Right renal cortex interstitium (tissue), 3 donors: Measurements from ENCODE around the gene TTC7B. TPM values are rescaled to one million over a fixed set of nuclear protein-coding genes. Genes with fewer than 3 reads are reported as not detected.

ENCODE experiments used
- DNase-seq, 3 donors: peaks; one replicate each; pipeline ENCODE4 v3.0.0-alpha.2; 2013; ENCODE audit warnings: low read depth in 3 of 3, low spot score in 2 of 3
- polyA plus RNA-seq, 3 donors: library from polyadenylated mRNA; unstranded; fragments of 120-200 nt; gene quantifications; one replicate each; pipeline ENCODE4 v1.2.1, GENCODE V29; 2013; ENCODE audit not compliant: insufficient read length in 3 of 3

TTC7B gene
- polyA plus RNA-seq, 3 donors = 45.1 to 51.3 (median 45.2) TPM

- DNase-seq = no peak
These were observed 209.1 kb downstream of the TTC7B start for GRCh38 chr14:90607141-90607540.

GRCh38 chr14:90606434-90606833 lies 209.8 kb downstream of the TTC7B start:
- DNase-seq = no peak

DNA sequence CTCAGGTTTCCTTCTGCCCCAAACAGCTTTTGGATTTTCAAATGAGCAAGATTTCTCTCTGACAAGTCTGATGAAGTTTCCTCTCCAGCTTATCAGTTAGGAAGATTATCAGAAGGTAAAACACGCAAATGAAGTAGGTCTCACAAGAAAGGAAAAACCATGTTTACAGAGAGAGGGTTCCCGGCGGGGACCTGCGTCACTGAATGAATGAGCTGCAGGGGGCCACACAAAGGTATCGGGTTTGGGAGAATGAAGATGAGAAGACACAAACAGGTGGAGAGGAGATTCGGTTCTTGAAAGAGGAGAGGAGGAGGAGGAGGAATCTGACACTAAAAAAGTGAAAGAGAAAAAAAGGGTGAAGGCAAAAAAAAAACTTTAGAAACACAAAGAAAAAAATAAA lies 210.8 kb downstream of the TTC7B start:
- no peak for DNase-seq

- DNase-seq = no peak
These were observed 211.9 kb downstream of the TTC7B start for GRCh38 chr14:90604356-90604755.

DNA sequence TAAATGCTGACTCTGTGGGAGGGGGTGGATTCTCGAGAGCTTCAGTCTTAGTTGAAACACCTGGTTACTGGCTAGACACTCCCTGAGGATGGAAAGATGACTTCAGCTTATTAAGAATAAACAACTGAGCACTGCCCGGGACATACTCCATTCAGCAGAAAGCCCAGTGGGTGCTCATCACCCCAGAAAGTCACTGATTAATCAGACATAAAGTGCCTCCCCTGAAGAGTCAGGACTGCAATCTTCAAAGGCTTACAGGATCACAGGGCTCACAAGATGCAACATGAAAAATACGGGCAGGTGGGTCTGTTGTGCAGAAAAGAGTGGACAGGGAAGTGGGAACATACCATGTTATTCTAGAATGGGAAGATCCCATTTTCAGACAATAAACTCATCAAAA lies 212.4 kb downstream of the TTC7B start:
- no peak for DNase-seq

DNA sequence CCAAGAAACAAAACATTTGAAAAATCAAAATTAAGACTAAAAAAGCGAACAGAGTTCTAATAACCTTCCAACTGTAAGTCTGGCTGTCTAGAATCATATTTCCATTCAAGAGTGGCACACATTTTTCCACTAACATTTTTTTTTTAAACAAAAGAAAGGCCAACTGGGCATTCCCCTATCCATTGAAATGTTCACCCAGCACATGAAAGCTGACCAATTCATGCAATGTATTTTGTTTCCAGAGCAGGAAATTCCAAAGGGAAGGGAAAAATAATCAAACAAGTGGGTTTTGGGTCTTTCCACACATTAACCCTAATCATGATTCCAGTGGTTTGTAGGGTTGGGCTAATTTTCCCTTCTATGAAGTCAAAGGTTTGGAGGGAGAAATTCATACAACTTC lies 212.9 kb downstream of the TTC7B start:
- no peak for DNase-seq

GRCh38 chr14:90602088-90602687 lies 214.0 kb downstream of the TTC7B start:
- no peak for DNase-seq

DNA sequence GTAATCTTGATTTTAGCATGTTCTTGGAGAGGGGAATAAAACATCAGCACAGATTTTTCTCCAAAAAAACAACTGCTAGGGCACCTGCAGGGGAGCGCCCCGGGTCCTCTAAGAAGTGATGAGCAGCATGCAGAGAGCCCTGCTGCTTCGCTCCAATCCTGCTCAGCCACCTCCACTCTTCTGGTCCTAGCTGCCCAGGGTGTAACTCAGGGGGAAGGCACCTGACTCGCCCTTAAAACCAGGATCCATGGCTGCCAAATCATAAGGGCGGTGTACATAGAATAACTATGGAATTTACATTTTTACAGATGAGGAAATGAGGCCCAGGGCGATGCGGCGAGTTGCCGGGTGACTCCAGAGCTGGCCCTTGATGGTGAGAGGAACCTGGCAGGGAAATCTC lies 214.7 kb downstream of the TTC7B start:
- DNase-seq = no peak

GRCh38 chr14:90600619-90601018 lies 215.6 kb downstream of the TTC7B start:
- DNase-seq = no peak

GRCh38 chr14:90599748-90600507 lies 216.3 kb downstream of the TTC7B start:
- DNase-seq = no peak

- DNase-seq = no peak
These were observed 216.9 kb downstream of the TTC7B start for GRCh38 chr14:90599339-90599738.

DNA sequence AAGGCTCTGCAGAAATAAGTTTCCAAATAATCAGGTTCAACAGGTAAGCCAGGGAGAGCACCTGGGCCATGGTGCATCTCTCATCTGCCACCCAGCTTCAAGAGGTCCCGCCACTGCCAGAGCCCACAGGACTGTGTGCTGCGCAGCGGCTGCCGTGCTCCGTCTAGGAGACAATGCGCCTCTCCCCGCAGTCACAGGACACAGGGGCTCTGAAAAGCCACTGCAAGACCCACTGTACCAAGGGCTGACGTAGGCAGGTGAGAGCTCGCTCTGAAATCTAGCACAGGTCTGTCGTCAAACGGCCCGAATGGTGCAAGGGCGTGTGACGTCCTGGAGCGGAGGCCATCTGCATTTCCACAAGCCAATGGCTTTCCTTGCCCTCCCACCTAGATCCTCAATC lies 218.3 kb downstream of the TTC7B start:
- no peak for DNase-seq

- no peak for DNase-seq
These were observed 219.5 kb downstream of the TTC7B start for GRCh38 chr14:90596733-90597132.

- DNase-seq = no peak
These were observed 222.8 kb downstream of the TTC7B start for GRCh38 chr14:90593254-90594040.

DNA sequence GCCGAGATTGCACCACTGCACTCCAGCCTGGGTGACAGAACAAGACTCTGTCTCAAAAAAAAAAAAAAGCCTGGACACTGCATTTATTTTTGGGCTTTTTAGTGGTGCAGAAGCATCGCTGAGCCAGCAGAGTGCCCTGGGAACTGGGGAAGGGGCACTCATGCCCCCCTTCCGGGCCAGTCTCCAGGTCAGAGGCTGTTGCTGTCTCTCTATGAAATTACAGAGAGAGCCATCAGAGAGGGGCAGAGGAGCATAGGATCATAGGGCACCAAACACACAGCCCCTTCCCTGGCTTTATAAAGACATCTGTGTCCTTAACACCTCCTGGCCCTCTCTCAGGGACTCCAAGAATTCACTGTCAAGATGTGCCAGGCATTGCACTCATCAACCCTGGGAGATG lies 223.6 kb downstream of the TTC7B start:
- no peak for DNase-seq

GRCh38 chr14:90587918-90588317 lies 228.3 kb downstream of the TTC7B start:
- no peak for DNase-seq

- no peak for DNase-seq
These were observed 228.8 kb downstream of the TTC7B start for GRCh38 chr14:90587252-90587910.

GRCh38 chr14:90585106-90585505 lies 231.1 kb downstream of the TTC7B start:
- DNase-seq = no peak

DNA sequence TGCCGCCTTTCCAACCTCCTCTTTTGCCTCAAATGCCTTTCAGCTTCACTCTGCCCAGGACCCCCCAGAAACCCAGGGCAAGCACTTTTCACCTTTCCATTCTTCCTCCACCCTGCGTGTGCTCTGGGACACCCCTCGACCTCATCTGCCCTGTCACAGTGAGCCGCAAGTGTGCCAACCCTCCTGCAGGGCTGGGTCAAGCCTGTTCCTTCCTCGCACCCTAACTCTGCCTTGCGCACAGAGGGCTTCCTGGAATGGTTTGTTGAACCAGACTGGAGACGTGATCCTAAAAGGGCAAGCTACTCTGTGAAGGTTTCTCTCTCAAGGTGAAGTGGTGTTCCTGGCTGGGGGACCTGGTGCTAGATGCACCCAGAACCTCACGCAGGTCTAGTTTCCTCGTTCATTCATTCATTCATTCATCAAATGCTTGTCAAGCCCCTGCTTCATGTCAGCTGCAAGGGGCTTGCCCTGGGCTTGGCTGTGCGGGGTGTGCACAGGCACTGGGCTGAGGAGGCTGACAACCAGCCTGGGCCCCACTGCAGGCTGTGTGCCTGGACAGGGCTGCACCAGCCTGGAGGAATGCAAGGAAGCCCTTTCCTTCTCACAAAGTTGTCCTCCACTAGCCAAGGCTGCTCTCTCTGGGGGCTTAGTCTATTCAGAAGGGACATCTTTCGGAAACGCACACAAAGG lies 232.2 kb downstream of the TTC7B start:
- no peak for DNase-seq

DNA sequence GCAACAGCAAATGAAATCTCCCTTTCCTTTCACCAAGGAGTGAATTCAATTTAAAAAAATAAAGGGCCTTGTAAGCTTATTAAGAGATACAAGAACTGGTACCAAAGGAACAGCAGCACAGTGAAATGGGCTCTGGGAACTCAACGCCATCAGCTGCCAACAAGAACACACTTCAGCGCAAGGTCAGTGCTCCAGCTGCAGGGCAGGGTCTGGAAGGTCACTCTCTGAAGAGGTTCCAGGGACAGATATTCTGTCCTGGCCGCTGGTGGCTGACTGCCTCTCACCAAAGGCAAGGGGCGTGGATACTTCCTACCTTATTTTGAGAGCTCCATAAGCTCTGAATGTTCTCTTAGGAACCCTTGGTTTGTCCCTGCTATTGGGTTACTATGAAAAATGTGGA lies 232.8 kb downstream of the TTC7B start:
- DNase-seq = no peak

- no peak for DNase-seq
These were observed 234.1 kb downstream of the TTC7B start for GRCh38 chr14:90582166-90582565.
